ENCODE data around the gene ATOH8.

Gene ATOH8

GRCh38 chr2:85769236-85769982 is 15.6 kb downstream of the ATOH8 start:
- TF ChIP-seq, protein P1, sequence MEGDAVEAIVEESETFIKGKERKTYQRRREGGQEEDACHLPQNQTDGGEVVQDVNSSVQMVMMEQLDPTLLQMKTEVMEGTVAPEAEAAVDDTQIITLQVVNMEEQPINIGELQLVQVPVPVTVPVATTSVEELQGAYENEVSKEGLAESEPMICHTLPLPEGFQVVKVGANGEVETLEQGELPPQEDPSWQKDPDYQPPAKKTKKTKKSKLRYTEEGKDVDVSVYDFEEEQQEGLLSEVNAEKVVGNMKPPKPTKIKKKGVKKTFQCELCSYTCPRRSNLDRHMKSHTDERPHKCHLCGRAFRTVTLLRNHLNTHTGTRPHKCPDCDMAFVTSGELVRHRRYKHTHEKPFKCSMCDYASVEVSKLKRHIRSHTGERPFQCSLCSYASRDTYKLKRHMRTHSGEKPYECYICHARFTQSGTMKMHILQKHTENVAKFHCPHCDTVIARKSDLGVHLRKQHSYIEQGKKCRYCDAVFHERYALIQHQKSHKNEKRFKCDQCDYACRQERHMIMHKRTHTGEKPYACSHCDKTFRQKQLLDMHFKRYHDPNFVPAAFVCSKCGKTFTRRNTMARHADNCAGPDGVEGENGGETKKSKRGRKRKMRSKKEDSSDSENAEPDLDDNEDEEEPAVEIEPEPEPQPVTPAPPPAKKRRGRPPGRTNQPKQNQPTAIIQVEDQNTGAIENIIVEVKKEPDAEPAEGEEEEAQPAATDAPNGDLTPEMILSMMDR (IDR thresholded peaks at IDR 0.05; ENCODE audit: low read depth, low read length): peak; percentile 29; the same call in 1 of the 2 replicates
- H3K4me3 ChIP-seq (ENCODE audit: low read depth, low read length): no peak overlapping the region

DNA sequence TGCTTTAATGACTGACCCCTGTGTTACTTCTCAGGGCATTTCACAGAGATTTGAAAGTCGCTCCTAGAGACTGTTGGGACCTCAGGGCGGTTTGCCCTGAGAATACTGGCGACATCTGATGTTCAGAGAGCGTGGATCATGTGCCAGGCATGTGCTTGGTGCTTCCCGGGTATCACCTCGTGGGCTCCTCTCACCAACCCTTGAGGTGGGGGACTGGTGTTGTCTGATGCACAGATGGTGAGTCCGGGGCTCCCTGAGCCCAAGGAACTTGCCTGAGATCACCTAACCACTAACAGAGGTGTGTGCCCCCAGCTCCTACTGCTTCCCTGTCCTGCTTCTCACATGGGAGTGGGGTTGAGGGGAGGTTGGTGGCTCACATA is 16.2 kb downstream of the ATOH8 start:
- TF ChIP-seq, protein P1 (IDR thresholded peaks at IDR 0.05; ENCODE audit: low read depth, low read length): peak; percentile 2; the same call in 1 of the 2 replicates

GRCh38 chr2:85770369-85770768 is 16.6 kb downstream of the ATOH8 start:
- TF ChIP-seq, protein P1 (IDR thresholded peaks at IDR 0.05; ENCODE audit: low read depth, low read length): no peak
- H3K4me3 ChIP-seq (ENCODE audit: low read depth, low read length): no peak overlapping the region

More for the DNA sequence above, 16.2 kb downstream of the ATOH8 start:
- H3K4me3 ChIP-seq (ENCODE audit: low read depth, low read length): no peak overlapping the region

DNA sequence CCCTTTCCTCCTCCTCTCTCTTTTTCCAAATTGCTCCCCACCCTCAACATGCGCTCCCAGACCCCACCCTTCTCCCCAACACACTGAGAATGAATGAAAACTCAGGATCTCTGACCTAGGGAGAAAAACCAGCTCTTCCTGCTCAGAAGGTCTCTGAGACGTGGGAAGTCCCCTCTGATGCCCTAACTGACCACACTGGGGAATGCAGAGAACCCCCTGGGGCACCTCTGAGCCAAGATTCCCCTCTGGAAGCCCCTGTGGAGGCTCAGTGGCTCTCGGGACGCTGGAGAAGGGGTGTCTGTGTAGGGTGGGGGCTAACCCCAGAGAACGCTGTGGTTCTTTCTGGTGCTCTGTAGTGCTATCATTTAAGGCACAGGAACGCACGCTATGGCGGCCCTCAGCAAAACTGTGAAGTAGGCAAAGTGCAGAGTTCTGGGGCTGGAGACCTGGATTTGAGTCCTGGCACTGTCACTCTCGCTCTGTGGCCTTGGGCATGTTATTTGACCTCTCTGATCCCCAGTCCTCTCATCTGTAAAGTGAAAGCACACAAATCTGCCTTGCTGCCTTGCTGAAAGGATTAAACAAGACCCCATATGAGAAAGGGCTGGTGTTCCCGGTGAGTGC is 17.1 kb downstream of the ATOH8 start:
- TF ChIP-seq, protein P1 (IDR thresholded peaks at IDR 0.05; ENCODE audit: low read depth, low read length): no peak
- H3K4me3 ChIP-seq (ENCODE audit: low read depth, low read length): no peak overlapping the region

DNA sequence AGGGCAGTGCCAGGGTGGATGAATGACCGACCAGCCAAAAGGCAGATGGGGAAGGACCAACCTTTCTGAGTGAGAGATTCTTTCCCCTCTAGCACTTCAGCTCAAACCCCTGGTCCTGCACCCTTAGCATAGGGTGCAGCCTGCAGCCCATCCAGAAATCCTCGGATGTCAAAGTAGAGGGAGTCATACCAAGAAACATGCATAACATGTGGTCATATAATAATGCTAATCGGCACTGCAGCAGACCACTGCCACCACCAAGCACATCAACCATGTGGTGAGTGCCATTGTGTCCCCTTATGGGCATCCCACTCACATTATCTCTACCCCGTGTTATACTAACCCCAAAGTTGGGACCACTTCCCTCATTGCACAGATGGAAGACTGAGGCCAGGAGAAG is 17.7 kb downstream of the ATOH8 start:
- TF ChIP-seq, protein P1 (IDR thresholded peaks at IDR 0.05; ENCODE audit: low read depth, low read length): no peak
- H3K4me3 ChIP-seq (ENCODE audit: low read depth, low read length): no peak overlapping the region

- peak overlapping the region; percentile 24 for H3K4me3 ChIP-seq (ENCODE audit: low read depth, low read length)
- TF ChIP-seq, protein P1 (IDR thresholded peaks at IDR 0.05; ENCODE audit: low read depth, low read length): 0 out of 2 replicates have a peak, but pooled peaks have one; percentile 17
These were observed 18.4 kb downstream of the ATOH8 start for GRCh38 chr2:85772019-85772745.

Measured in WI38 (cell line).